ENCODE results near the gene FANCC.
A peak's percentile ranks its signal among the peaks of the same experiment; 100 is the strongest.
"Not testable (repeated sequence)": the region's sequence is repeated elsewhere in the genome, so short reads cannot be mapped to it uniquely, and the experiment has no call there.

The FANCC gene

GRCh38 chr9:95283673-95284072, 33.8 kb downstream of the FANCC start:
- no peak for DNase-seq

DNA sequence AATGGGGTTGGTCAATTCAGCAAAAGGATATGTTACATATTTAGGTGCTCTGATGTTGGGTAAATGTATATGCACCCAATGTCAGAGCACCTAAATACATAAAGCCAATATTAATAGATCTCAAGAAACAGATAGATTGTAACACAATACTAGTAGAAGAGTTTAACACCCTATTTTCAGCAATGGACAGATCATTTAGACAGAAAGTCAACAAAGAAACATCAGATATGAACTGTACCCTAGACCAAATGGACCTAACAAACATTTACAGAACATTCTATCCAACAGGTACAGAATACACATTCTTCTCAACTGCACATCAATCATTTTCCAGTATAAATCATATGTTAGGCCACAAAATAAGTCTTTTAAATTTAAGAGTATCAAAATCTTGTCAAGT, 35.2 kb downstream of the FANCC start:
- no peak for DNase-seq

DNA sequence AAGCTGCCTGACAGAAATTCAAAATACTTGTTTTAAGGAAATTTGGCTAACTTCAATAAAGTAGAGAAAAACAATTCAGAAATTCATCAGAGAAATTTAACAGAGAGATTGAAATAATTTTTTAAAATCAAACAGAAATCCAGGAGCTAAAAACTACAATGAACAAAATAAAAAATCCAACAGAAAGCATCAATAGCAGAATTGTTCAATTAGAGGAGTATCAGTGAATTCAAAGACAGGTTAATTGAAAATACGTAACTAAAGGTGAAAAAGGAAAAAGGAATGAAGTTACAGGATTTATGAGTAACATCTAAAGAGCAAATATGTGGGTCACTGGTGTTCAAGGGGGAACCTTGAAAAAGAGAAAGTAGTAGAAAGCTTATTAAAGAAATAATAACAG, 36.8 kb downstream of the FANCC start:
- no peak for DNase-seq

GRCh38 chr9:95277509-95277908, 40.0 kb downstream of the FANCC start:
- no peak for DNase-seq

GRCh38 chr9:95276395-95276954, 41.0 kb downstream of the FANCC start:
- no peak for DNase-seq

GRCh38 chr9:95274160-95274559, 43.3 kb downstream of the FANCC start:
- not testable (repeated sequence) for DNase-seq

DNA sequence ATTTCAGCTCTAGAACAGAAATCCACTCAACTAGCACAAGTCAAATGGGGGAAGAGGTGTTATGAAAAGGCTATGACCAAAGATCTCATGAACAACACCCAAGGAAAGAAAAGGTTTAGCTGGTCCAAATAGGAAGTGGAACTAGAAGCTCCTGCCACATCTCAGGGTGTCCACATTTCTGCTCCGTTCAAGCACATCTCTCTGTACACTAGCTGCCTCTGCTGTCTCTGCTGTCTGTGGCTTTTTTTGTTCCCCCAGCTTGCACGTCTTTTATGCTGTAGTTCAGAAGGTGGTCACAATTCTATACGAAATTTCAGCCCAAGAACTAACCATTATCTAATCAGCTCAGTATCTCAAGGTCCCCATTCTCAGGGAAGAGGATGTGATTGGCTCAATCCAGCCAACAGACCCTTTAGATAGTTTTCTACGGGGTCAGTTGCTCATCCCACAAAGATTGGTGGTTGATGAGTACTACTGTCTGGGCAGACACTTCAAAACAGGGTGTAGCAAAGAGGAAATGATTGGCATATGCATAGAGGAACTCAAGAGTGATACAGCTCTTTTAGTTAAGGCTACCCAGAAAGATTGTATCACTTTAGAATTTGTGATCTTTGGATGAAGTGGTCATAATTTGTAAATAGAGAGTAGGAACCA, 44.0 kb downstream of the FANCC start:
- DNase-seq, result no peak

DNA sequence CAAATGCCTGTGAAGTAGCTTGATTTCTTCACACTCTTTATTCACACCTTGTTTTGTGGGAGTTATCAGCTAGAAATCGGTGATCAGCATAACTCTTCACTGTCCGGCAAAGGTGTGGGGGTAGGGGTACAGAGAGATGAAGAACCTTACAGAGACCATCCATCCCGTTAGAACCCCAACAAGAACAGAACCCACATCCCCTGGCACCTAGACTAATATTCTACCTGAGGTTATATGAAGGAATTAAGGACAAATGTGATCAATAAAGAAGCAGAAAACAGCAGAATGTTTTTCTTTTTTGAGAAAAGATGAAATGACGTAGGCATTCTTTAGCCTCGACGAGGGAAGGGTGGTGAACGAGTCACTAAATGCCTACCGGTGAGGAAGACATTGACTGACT, 44.7 kb downstream of the FANCC start:
- no peak for DNase-seq

GRCh38 chr9:95270790-95271189, 46.7 kb downstream of the FANCC start:
- no peak for DNase-seq

DNA sequence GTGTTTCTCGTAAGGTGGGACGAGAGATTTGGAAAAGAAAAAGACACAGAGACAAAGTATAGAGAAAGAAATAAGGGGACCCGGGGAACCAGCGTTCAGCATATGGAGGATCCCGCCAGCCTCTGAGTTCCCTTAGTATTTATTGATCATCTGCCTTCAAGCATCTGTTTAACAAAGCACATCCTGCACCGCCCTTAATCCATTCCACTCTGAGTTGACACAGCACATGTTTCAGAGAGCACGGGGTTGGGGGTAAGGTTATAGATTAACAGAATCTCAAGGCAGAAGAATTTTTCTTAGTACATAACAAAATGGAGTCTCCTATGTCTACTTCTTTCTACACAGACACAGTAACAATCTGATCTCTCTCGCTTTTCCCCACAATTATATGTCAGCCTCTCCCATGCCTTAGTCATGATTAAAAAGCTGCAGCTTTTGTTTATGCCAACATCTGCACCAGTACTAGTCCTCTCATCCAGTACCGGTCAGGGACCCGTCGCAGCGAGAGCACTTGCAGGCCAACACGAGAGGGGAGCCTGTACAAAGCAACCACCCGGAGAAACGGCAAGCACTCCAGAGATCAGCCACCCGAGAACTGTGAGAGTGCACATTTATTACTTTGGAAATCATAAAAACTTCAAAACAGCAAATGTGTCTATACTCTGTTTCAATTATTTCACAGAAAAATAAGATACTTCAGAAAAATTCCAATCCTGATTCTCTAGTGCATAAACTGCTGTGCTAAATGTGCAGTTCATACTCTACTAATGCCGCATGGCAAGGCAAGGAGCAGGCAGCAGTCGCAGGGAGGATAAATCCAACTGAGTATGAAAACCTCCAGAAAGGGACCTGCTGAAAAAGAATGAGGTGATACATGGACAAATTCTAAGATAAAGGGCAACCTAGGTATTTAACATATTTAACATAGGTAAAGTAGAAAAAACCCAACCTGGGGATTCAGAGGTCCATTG, 47.4 kb downstream of the FANCC start:
- not testable (repeated sequence) for DNase-seq

DNA sequence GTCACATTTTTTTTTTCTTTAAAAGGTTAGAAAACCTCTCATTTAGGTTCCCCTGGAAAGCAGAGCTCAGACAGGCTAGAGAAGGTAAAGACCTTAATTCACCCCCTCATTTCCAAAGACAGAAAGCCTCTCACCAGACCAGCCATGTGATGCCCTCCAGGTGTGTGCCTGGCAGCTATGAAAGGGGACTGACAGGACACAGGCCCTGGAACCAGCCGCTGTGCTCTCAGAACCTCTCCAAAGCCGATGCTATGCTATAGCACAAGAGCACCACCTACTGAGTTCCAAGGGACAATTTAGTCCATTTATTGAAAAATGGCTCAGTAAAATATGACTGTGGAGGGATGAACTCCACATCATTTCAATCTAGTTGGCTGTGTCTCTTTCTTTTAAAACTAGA, 48.8 kb downstream of the FANCC start:
- DNase-seq, result peak; percentile 22

DNA sequence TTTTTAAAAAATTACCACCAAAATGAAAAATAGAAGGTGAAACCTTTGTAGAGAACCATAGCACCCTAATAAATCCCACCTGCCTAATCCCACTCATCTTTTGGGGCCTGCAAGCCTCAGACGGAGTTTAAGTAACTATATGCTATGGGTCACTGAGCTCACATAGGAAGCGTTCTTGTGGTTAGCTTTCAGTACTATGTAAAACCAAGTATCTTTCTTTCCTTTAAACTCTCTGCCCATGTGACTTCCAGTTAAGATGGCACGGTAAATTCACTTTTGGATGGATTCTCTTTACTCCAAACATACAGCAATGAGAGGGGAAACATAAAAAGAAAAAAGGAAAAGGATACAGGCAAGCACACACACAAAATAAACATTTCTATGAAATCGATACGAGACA, 50.9 kb downstream of the FANCC start:
- no peak for DNase-seq

DNA sequence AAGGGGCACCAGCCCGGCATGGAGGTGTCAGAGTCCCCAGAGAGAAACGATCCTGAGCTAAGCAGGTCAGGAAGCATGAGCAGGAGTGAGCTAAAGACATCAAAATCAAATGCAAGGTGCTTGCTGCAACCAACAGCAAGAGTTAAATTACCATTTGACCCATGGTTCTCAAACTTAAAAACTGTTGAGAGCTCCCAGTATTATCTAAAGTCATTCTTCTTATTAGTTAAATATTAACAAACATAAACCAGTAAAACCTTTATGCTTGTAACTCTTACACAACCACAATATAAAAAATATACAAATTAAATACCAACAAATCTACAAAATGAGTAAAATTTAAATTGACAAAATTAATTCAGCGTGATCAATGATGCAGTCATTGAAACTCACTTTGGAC, 51.5 kb downstream of the FANCC start:
- DNase-seq, result no peak

DNA sequence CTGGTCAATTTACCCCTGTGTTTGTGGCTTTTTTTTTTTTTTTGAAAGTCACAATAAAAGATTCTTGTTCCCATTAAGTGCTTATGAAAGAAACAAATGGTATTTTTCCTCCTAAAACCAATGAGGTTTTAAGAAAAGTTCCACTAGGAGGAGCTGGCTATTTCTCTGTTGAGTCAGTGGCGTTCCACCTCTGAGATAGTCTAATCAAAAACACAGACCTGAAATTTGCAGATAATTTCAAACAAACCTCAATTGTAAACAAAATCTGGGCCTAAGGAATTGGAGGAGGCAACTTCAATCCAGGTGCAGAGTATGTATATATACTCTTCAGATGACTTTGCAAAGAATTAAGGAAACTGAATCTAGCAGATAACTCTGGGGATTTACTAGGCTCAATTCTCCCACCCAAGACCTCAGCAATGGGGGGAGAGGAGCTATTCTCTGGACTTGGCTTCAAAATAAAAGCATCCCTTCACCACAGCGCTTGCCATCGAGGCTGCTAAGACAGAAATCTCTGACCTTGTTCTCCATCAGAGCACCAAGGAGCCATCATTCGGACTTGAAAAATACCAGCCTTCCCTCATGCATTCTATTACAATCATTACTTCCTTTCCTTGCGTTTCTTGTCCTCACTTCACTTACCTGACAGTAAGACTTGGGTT, 52.4 kb downstream of the FANCC start:
- peak; percentile 32 for DNase-seq

DNA sequence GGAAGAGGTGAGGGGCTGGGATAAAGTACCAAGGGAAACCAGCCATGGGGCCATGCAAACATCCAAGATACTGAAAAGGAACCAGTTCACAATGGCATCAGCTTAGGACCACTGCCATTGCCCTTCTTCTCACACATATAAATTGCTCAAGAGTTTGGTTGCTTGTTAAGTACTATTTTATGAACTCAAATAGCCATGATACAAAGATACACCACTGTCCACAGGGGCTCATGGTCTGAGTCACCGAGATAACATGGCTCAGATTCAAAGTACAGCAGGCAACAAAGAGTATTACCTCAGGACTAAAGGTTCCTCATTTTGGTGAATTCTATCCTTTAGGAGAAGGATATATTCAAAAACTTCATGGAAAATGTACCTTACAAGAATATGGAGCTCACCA, 55.6 kb downstream of the FANCC start:
- peak; percentile 20 for DNase-seq

- DNase-seq, result no peak
Measured at GRCh38 chr9:95250462-95251221, 66.9 kb downstream of the FANCC start.

GRCh38 chr9:95249986-95250385, 67.5 kb downstream of the FANCC start:
- DNase-seq, result no peak

GRCh38 chr9:95246547-95246946, 71.0 kb downstream of the FANCC start:
- DNase-seq, result no peak

DNA sequence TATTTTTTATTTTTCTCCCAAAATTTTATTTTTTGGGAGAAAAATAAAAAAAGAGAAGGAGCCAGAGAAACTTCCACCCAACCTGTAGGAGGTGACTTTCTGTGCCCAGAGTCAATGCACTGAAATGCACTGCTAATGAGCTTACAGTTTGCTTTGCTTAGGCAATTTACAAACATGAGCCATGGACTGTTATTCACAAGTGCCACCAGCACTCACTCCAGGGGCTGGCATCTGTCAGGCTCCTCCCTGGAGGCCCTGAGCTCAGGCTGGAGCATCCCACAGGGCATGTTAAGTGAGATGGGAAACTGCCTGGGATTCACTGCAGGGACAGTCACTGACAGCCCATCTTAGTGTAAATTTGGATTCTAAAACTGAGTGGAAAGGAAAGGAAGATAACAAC, 74.9 kb downstream of the FANCC start:
- DNase-seq, result no peak

DNA sequence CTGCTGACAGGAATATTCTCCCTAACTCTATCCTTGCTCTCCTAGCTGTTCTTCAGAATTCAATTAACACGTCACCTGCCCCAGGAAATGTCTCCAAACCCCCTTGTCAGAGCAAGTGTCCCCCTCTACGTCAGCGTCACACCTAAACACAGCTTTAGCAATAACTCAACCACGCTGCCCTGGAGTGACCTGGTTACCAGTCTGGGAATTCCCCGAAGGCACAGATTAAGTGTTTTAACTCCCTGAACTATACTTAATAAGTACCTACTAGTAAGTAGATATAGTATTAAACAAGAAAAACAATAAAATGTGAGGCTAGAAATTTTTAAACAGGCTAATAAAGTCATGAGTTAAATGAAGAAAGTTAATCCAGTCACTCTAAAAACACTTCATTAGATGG, 78.4 kb downstream of the FANCC start:
- DNase-seq, result no peak

- no peak for DNase-seq
Measured at GRCh38 chr9:95237336-95237735, 80.2 kb downstream of the FANCC start.

- no peak for DNase-seq
Measured at GRCh38 chr9:95230046-95230445, 87.5 kb downstream of the FANCC start.
